ENCODE data around the gene SPATA13.

The SPATA13 gene

GRCh38 chr13:24263632-24264031, 103.1 kb downstream of the SPATA13 start:
- DNase-seq = no peak

- DNase-seq = peak; percentile 81 to 87
Measured at GRCh38 chr13:24264976-24265375, 104.5 kb downstream of the SPATA13 start.

- no peak for DNase-seq
Measured at GRCh38 chr13:24265453-24265852, 104.9 kb downstream of the SPATA13 start.

- peak in 1 of 2 donors; percentile 76 for DNase-seq
Measured at GRCh38 chr13:24267274-24267673, 106.8 kb downstream of the SPATA13 start.

- DNase-seq = no peak
Measured at GRCh38 chr13:24267801-24268200, 107.3 kb downstream of the SPATA13 start.

- DNase-seq = no peak
Measured at GRCh38 chr13:24269821-24270220, 109.3 kb downstream of the SPATA13 start.

- DNase-seq = peak; percentile 79 to 88
Measured at GRCh38 chr13:24270639-24271141, 110.2 kb downstream of the SPATA13 start.

- DNase-seq = no peak
Measured at GRCh38 chr13:24271231-24271600, 110.7 kb downstream of the SPATA13 start.

GRCh38 chr13:24271601-24272451, 111.3 kb downstream of the SPATA13 start:
- DNase-seq = peak; percentile 85 to 91

GRCh38 chr13:24272452-24273161, 112.1 kb downstream of the SPATA13 start:
- DNase-seq = no peak

GRCh38 chr13:24273926-24274325, 113.4 kb downstream of the SPATA13 start:
- no peak for DNase-seq

GRCh38 chr13:24274452-24275021, 114.0 kb downstream of the SPATA13 start:
- DNase-seq = peak; percentile 81 to 88

GRCh38 chr13:24275041-24275440, 114.5 kb downstream of the SPATA13 start:
- DNase-seq = no peak

- DNase-seq = peak in 1 of 2 donors; percentile 76
Measured at GRCh38 chr13:24276306-24276705, 115.8 kb downstream of the SPATA13 start.

- DNase-seq = no peak
Measured at GRCh38 chr13:24276861-24277260, 116.3 kb downstream of the SPATA13 start.

- DNase-seq = no peak
Measured at GRCh38 chr13:24277761-24278160, 117.2 kb downstream of the SPATA13 start.

GRCh38 chr13:24279327-24280110, 119.0 kb downstream of the SPATA13 start:
- DNase-seq = peak in 1 of 2 donors; percentile 30

GRCh38 chr13:24280720-24281119, 120.2 kb downstream of the SPATA13 start:
- DNase-seq = peak in 1 of 2 donors; percentile 58

- DNase-seq = no peak
Measured at GRCh38 chr13:24281188-24282008, 120.9 kb downstream of the SPATA13 start.

GRCh38 chr13:24282256-24282655, 121.7 kb downstream of the SPATA13 start:
- no peak for DNase-seq

GRCh38 chr13:24284889-24285565, 124.5 kb downstream of the SPATA13 start:
- DNase-seq = no peak

All from CD4-positive, alpha-beta T cell treated with Interleukin-4 for 1 hour (primary cell).